Measurements from ENCODE around the gene ZBTB44.
"Not testable (repeated sequence)": the region's sequence is repeated elsewhere in the genome, so short reads cannot be mapped to it uniquely, and the experiment has no call there.

Gene ZBTB44

DNA sequence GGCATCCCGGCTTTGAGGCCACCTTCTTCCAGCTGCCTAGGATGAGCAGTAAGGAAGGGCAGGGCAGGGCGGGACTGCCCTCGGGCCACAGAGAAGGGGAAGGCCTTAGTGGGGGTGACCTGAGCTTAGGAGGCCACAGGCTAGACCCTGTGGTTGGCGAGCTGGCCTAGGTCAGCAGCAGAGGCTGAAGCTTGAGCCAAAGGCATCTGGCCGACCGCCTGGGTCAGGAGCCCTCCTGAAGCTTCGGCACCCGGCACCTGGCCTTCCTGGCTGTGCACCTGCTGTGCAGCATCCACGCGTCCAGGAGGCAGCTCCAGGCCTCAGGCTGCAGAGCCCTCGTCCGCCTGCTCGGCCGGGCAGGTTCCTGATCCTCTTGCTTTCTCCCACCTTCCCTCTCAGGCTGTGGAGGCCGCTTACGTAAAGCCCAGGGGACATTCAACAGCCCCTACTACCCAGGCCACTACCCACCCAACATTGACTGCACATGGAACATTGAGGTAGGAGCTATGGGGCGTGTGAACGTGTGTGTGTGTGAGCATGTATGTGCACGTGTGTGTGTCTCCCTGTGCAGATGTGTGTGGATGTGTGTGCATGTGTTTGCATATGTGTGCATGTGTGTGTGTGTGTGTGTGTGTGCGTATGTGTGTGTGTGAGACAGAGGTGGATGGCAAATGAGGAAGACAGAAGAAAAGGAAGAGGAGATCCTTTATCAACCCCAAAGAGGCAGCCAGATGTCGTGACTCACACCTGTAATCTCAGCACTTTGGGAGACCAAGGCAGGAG, 120.3 kb downstream of the ZBTB44 start:
- no peak overlapping the region for H3K4me3 ChIP-seq (ENCODE audit: low read depth, low read length)

DNA sequence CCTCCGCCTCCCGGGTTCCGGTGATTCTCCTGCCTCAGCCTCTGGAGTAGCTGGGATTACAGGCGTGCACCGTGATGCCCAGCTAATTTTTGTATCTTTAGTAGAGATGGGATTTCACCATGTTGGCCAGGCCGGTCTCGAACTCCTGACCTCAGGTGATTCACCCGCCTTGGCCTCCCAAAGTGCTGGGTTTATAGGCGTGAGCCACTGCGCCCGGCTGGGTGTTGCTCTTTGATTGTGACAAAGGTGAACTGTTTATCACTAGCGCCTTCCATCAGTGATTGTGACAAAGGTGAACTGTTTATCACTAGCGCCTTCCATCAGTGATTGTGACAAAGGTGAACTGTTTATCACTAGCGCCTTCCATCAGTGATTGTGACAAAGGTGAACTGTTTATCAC, 121.2 kb downstream of the ZBTB44 start:
- H3K4me3 ChIP-seq (ENCODE audit: low read depth, low read length); H3K27ac ChIP-seq (ENCODE audit: low read depth, low read length); H3K9me3 ChIP-seq (ENCODE audit: control insufficient read depth, insufficient read depth, low read depth, low read length); H3K27me3 ChIP-seq (ENCODE audit: control insufficient read depth, insufficient read depth, low read length); H3K4me1 ChIP-seq (ENCODE audit: control insufficient read depth, insufficient read depth, low read length); H3K9ac ChIP-seq (ENCODE audit: low read length); H3K36me3 ChIP-seq (ENCODE audit: control insufficient read depth, insufficient read depth, low read length): not testable (repeated sequence)

More for the DNA sequence above, 120.3 kb downstream of the ZBTB44 start:
- Histone ChIP-seq H3K36me3 (ENCODE audit: control insufficient read depth, insufficient read depth, low read length) (peaks cover 4% of the 10 kb centered on the region; the same call in 1 of the 2 replicates), H3K4me1 (ENCODE audit: control insufficient read depth, insufficient read depth, low read length) (no peaks in the 10 kb centered on the region), H3K9me3 (ENCODE audit: control insufficient read depth, insufficient read depth, low read depth, low read length) (no peaks in the 10 kb centered on the region), H3K27ac (ENCODE audit: low read depth, low read length) (no peak overlapping the region), H3K27me3 (ENCODE audit: control insufficient read depth, insufficient read depth, low read length) (no peaks in the 10 kb centered on the region), H3K9ac (ENCODE audit: low read length) (no peak overlapping the region)

- Histone ChIP-seq H3K4me3 (ENCODE audit: low read depth, low read length) (no peak overlapping the region), H3K27me3 (ENCODE audit: control insufficient read depth, insufficient read depth, low read length) (no peaks in the 10 kb centered on the region), H3K27ac (ENCODE audit: low read depth, low read length) (no peak overlapping the region)
Measured at GRCh38 chr11:130192845-130193267, 121.9 kb downstream of the ZBTB44 start.

DNA sequence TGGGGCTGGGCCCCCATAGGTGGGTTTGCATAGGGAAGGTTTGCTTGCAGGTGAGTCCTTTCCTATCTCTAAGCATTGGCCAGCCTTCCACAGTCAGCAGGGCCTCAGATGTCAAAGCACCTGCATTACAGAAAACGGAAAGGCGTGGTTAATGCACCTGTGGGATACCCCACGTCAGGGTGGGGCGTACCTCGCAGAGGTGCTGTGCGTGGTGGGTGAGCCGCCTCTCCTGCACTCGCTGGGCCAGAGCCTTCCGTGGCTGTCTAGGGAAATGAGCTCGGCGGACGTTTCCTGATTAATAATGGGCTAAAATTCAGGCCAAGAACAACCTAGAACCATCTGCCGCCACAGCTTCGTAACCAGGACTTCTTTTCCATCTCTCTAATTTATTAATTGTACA, 122.8 kb downstream of the ZBTB44 start:
- H3K27ac ChIP-seq (ENCODE audit: low read depth, low read length), result no peak overlapping the region
- H3K9ac ChIP-seq (ENCODE audit: low read length), result no peak overlapping the region
- H3K4me1 ChIP-seq (ENCODE audit: control insufficient read depth, insufficient read depth, low read length), result peaks cover 5% of the 10 kb centered on the region; the same call in 1 of the 2 replicates
- H3K36me3 ChIP-seq (ENCODE audit: control insufficient read depth, insufficient read depth, low read length), result no peaks in the 10 kb centered on the region; the same call in 1 of the 2 replicates
- no peaks in the 10 kb centered on the region for H3K9me3 ChIP-seq (ENCODE audit: control insufficient read depth, insufficient read depth, low read depth, low read length)
- no peaks in the 10 kb centered on the region for H3K27me3 ChIP-seq (ENCODE audit: control insufficient read depth, insufficient read depth, low read length)
- H3K4me3 ChIP-seq (ENCODE audit: low read depth, low read length), result no peak overlapping the region

More at GRCh38 chr11:130192845-130193267, 121.9 kb downstream of the ZBTB44 start:
- peaks cover 5% of the 10 kb centered on the region; the same call in 1 of the 2 replicates for H3K4me1 ChIP-seq (ENCODE audit: control insufficient read depth, insufficient read depth, low read length)
- no peak overlapping the region for H3K9ac ChIP-seq (ENCODE audit: low read length)
- H3K36me3 ChIP-seq (ENCODE audit: control insufficient read depth, insufficient read depth, low read length), result peaks cover 4% of the 10 kb centered on the region; the same call in 1 of the 2 replicates
- H3K9me3 ChIP-seq (ENCODE audit: control insufficient read depth, insufficient read depth, low read depth, low read length), result no peaks in the 10 kb centered on the region

- Histone ChIP-seq H3K4me1 (ENCODE audit: control insufficient read depth, insufficient read depth, low read length) (peaks cover 5% of the 10 kb centered on the region; the same call in 1 of the 2 replicates), H3K36me3 (ENCODE audit: control insufficient read depth, insufficient read depth, low read length) (no peaks in the 10 kb centered on the region; the same call in 1 of the 2 replicates), H3K9ac (ENCODE audit: low read length) (no peak overlapping the region), H3K4me3 (ENCODE audit: low read depth, low read length) (no peak overlapping the region), H3K27ac (ENCODE audit: low read depth, low read length) (no peak overlapping the region), H3K9me3 (ENCODE audit: control insufficient read depth, insufficient read depth, low read depth, low read length) (no peaks in the 10 kb centered on the region), H3K27me3 (ENCODE audit: control insufficient read depth, insufficient read depth, low read length) (no peaks in the 10 kb centered on the region)
Measured at GRCh38 chr11:130190371-130190881, 124.3 kb downstream of the ZBTB44 start.

- Histone ChIP-seq H3K27ac (ENCODE audit: low read depth, low read length) (no peak overlapping the region), H3K36me3 (ENCODE audit: control insufficient read depth, insufficient read depth, low read length) (no peaks in the 10 kb centered on the region; the same call in 1 of the 2 replicates)
Measured at GRCh38 chr11:130189492-130190210, 125.1 kb downstream of the ZBTB44 start.

GRCh38 chr11:130188585-130189347, 126.0 kb downstream of the ZBTB44 start:
- H3K36me3 ChIP-seq (ENCODE audit: control insufficient read depth, insufficient read depth, low read length), result no peaks in the 10 kb centered on the region
- no peak overlapping the region for H3K4me3 ChIP-seq (ENCODE audit: low read depth, low read length)
- no peaks in the 10 kb centered on the region for H3K27me3 ChIP-seq (ENCODE audit: control insufficient read depth, insufficient read depth, low read length)
- H3K4me1 ChIP-seq (ENCODE audit: control insufficient read depth, insufficient read depth, low read length), result peaks cover 5% of the 10 kb centered on the region; the same call in 1 of the 2 replicates
- no peak overlapping the region for H3K9ac ChIP-seq (ENCODE audit: low read length)
- H3K9me3 ChIP-seq (ENCODE audit: control insufficient read depth, insufficient read depth, low read depth, low read length), result no peaks in the 10 kb centered on the region
- H3K27ac ChIP-seq (ENCODE audit: low read depth, low read length), result no peak overlapping the region

More at GRCh38 chr11:130189492-130190210, 125.1 kb downstream of the ZBTB44 start:
- Histone ChIP-seq H3K4me3 (ENCODE audit: low read depth, low read length) (no peak overlapping the region), H3K9ac (ENCODE audit: low read length) (no peak overlapping the region), H3K9me3 (ENCODE audit: control insufficient read depth, insufficient read depth, low read depth, low read length) (no peaks in the 10 kb centered on the region), H3K4me1 (ENCODE audit: control insufficient read depth, insufficient read depth, low read length) (peaks cover 5% of the 10 kb centered on the region; the same call in 1 of the 2 replicates), H3K27me3 (ENCODE audit: control insufficient read depth, insufficient read depth, low read length) (no peaks in the 10 kb centered on the region)

GRCh38 chr11:130188047-130188446, 126.7 kb downstream of the ZBTB44 start:
- Histone ChIP-seq H3K9me3 (ENCODE audit: control insufficient read depth, insufficient read depth, low read depth, low read length) (no peaks in the 10 kb centered on the region), H3K4me3 (ENCODE audit: low read depth, low read length) (no peak overlapping the region), H3K9ac (ENCODE audit: low read length) (no peak overlapping the region), H3K27me3 (ENCODE audit: control insufficient read depth, insufficient read depth, low read length) (no peaks in the 10 kb centered on the region), H3K27ac (ENCODE audit: low read depth, low read length) (no peak overlapping the region), H3K4me1 (ENCODE audit: control insufficient read depth, insufficient read depth, low read length) (peaks cover 5% of the 10 kb centered on the region; the same call in 1 of the 2 replicates), H3K36me3 (ENCODE audit: control insufficient read depth, insufficient read depth, low read length) (no peaks in the 10 kb centered on the region)

DNA sequence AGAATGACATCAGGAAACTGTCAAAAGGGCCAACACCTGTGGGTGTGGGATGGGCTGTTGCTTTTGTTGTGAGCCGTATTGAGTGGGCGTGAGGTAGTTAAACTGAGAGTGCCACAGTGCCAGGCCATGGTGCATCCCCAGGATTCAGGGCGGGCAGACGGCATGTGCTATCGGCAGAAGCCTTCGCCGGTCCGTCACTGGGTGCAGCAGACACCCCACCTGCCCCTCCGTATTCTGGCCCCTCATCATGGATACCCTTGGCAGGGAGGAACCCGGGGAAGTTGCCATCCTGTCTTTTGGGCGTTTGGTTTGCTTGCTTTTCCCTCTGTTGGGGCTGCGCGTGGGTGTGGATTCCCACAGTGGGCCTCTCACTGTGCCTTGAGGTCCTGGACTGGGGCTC, 127.6 kb downstream of the ZBTB44 start:
- H3K9me3 ChIP-seq (ENCODE audit: control insufficient read depth, insufficient read depth, low read depth, low read length), result no peaks in the 10 kb centered on the region
- no peaks in the 10 kb centered on the region for H3K36me3 ChIP-seq (ENCODE audit: control insufficient read depth, insufficient read depth, low read length)
- H3K27me3 ChIP-seq (ENCODE audit: control insufficient read depth, insufficient read depth, low read length), result no peaks in the 10 kb centered on the region
- no peak overlapping the region for H3K4me3 ChIP-seq (ENCODE audit: low read depth, low read length)
- no peak overlapping the region for H3K9ac ChIP-seq (ENCODE audit: low read length)
- no peak overlapping the region for H3K27ac ChIP-seq (ENCODE audit: low read depth, low read length)
- peaks cover 5% of the 10 kb centered on the region; the same call in 1 of the 2 replicates for H3K4me1 ChIP-seq (ENCODE audit: control insufficient read depth, insufficient read depth, low read length)

GRCh38 chr11:130183878-130184610, 130.7 kb downstream of the ZBTB44 start:
- no peaks in the 10 kb centered on the region for H3K9me3 ChIP-seq (ENCODE audit: control insufficient read depth, insufficient read depth, low read depth, low read length)
- H3K27me3 ChIP-seq (ENCODE audit: control insufficient read depth, insufficient read depth, low read length), result no peaks in the 10 kb centered on the region
- H3K9ac ChIP-seq (ENCODE audit: low read length), result no peak overlapping the region
- H3K4me3 ChIP-seq (ENCODE audit: low read depth, low read length), result no peak overlapping the region
- H3K36me3 ChIP-seq (ENCODE audit: control insufficient read depth, insufficient read depth, low read length), result no peaks in the 10 kb centered on the region
- peaks cover 5% of the 10 kb centered on the region; the same call in 1 of the 2 replicates for H3K4me1 ChIP-seq (ENCODE audit: control insufficient read depth, insufficient read depth, low read length)
- no peak overlapping the region for H3K27ac ChIP-seq (ENCODE audit: low read depth, low read length)

All from HUES6 (cell line).